ENCODE data around the gene DIRAS1. TPM values are rescaled to one million over a fixed set of nuclear protein-coding genes. Genes with fewer than 3 reads are reported as not detected.
A peak's percentile ranks its signal among the peaks of the same experiment; 100 is the strongest.

DIRAS1 gene
- total RNA-seq, 2 donors from 2014 or later = 2.3 TPM; not detected in 1

- DNase-seq (ENCODE audit: low spot score) (no peak), ATAC-seq (ENCODE audit: insufficient number of reproducible peaks, low FRiP score, low read depth) (no peak)
- Histone ChIP-seq H3K4me3 (no peak overlapping the region), H3K27ac (no peak overlapping the region), H3K27me3 (replicated peaks; ENCODE audit: insufficient read depth) (no peaks in the 10 kb centered on the region), H3K36me3 (no peaks in the 10 kb centered on the region), H3K9me3 (no peaks in the 10 kb centered on the region), H3K4me1 (ENCODE audit: control insufficient read depth in 1 of 2, low read depth in 2 of 2) (peaks cover 0 to 10% of the 10 kb centered on the region in 2 donors)
- no peak for TF ChIP-seq CTCF (IDR thresholded peaks at IDR 0.05)
Measured at GRCh38 chr19:2703691-2704216, 17.4 kb downstream of the DIRAS1 start.

GRCh38 chr19:2703077-2703437 is 18.1 kb downstream of the DIRAS1 start:
- no peaks in the 10 kb centered on the region for H3K9me3 ChIP-seq
- no peak for TF ChIP-seq CTCF (IDR thresholded peaks at IDR 0.05)
- peaks cover 0 to 10% of the 10 kb centered on the region in 2 donors for H3K4me1 ChIP-seq (ENCODE audit: control insufficient read depth in 1 of 2, low read depth in 2 of 2)
- DNase-seq (ENCODE audit: low spot score) (no peak), ATAC-seq (ENCODE audit: insufficient number of reproducible peaks, low FRiP score, low read depth) (no peak)
- no peaks in the 10 kb centered on the region for H3K27me3 ChIP-seq (replicated peaks; ENCODE audit: insufficient read depth)
- H3K36me3 ChIP-seq = no peaks in the 10 kb centered on the region
- peak overlapping the region; percentile 79 for H3K4me3 ChIP-seq
- no peak overlapping the region for H3K27ac ChIP-seq

GRCh38 chr19:2702170-2703076 is 18.7 kb downstream of the DIRAS1 start, which contains the start of gene GNG7:
Gene GNG7, minus strand, starts transcription at chr19:2702694. Its CDS starts 182,006 bp downstream, at chr19:2520688.
- no peak within 1 kb of the TSS for H3K27ac ChIP-seq
- H3K9me3 ChIP-seq = no peaks in the 10 kb centered on the region
- DNase-seq (ENCODE audit: low spot score) = peak; percentile 61
- peaks cover 0 to 10% of the 10 kb centered on the region in 2 donors for H3K4me1 ChIP-seq (ENCODE audit: control insufficient read depth in 1 of 2, low read depth in 2 of 2)
- H3K27me3 ChIP-seq (replicated peaks; ENCODE audit: insufficient read depth) = no peaks in the 10 kb centered on the region
- peak; percentile 82 for ATAC-seq (ENCODE audit: insufficient number of reproducible peaks, low FRiP score, low read depth)
- TF ChIP-seq CTCF (IDR thresholded peaks at IDR 0.05) = no peak
- no peaks in the 10 kb centered on the region for H3K36me3 ChIP-seq
- H3K4me3 ChIP-seq = peak within 1 kb of the TSS; percentile 79

GRCh38 chr19:2701361-2702169 is 19.6 kb downstream of the DIRAS1 start:
- no peak overlapping the region for H3K27ac ChIP-seq
- no peak for ATAC-seq (ENCODE audit: insufficient number of reproducible peaks, low FRiP score, low read depth)
- H3K4me1 ChIP-seq (ENCODE audit: control insufficient read depth in 1 of 2, low read depth in 2 of 2) = peaks cover 0 to 10% of the 10 kb centered on the region in 2 donors
- H3K9me3 ChIP-seq = no peaks in the 10 kb centered on the region
- no peak for DNase-seq (ENCODE audit: low spot score)
- no peak for TF ChIP-seq CTCF (IDR thresholded peaks at IDR 0.05)
- H3K27me3 ChIP-seq (replicated peaks; ENCODE audit: insufficient read depth) = no peaks in the 10 kb centered on the region
- peak overlapping the region; percentile 79 for H3K4me3 ChIP-seq
- no peaks in the 10 kb centered on the region for H3K36me3 ChIP-seq
